OCI-LY3 (cell line): ENCODE data around the gene ADAMTS16.
A peak's percentile ranks its signal among the peaks of the same experiment; 100 is the strongest.

ENCODE experiments used
- H2AFZ ChIP-seq: fragments of 200-600, 300-600 bp; shearing (Covaris generic); 2 replicates; pipeline ENCODE4 v1.6.0; 2014; ENCODE audit warnings: antibody characterized with exemption, low read depth, low read length
- H3K27ac ChIP-seq: fragments of 200-600, 300-600 bp; sonication (generic); 2 replicates; pipeline ENCODE4 v1.5.1; 2014; ENCODE audit warnings: mild to moderate bottlenecking, low read length, moderate library complexity, mixed read lengths
- H3K27me3 ChIP-seq: fragments of 200-600, 300-600 bp; sonication (generic); 2 replicates; pipeline ENCODE4 v1.6.1; 2014; ENCODE audit warnings: low read depth, low read length, mixed read lengths
- H3K36me3 ChIP-seq: fragments of 200-600, 300-600 bp; sonication (generic); replicated peaks from 2 replicates; pipeline ENCODE3; 2014; ENCODE audit warnings: low read depth, low read length, mixed read lengths
- H3K4me1 ChIP-seq: fragments of 300-600, 200-600 bp; sonication (generic); 2 replicates; pipeline ENCODE4 v1.6.1; 2014; ENCODE audit warnings: low read length, mixed read lengths
- H3K4me2 ChIP-seq: fragments of 200-600, 300-600 bp; sonication (generic); 2 replicates; pipeline ENCODE4 v1.6.1; 2014; ENCODE audit warnings: low read length, mixed read lengths
- H3K4me3 ChIP-seq: fragments of 300-600, 200-600 bp; sonication (generic); 2 replicates; pipeline ENCODE4 v1.5.1; 2014; ENCODE audit warnings: antibody characterized with exemption, mild to moderate bottlenecking, low read length, moderate library complexity
- H3K79me2 ChIP-seq: fragments of 300-600, 200-600 bp; shearing (Covaris generic); 2 replicates; pipeline ENCODE4 v1.6.1; 2014; ENCODE audit warnings: mild to moderate bottlenecking, low read length, mixed read lengths
- H3K9ac ChIP-seq: fragments of 300-600, 200-600 bp; shearing (Covaris generic); 2 replicates; pipeline ENCODE4 v1.6.0; 2014; ENCODE audit warnings: mild to moderate bottlenecking, low read length, moderate library complexity
- H3K9me3 ChIP-seq: fragments of 200-600, 300-600 bp; shearing (Covaris generic); 2 replicates; pipeline ENCODE4 v1.6.1; 2014; ENCODE audit warnings: low read length, mixed read lengths; ENCODE audit not compliant: insufficient read depth
- H4K20me1 ChIP-seq: fragments of 200-600, 300-600 bp; sonication (generic); 2 replicates; pipeline ENCODE4 v1.6.1; 2016; ENCODE audit warnings: low read length, mixed read lengths; ENCODE audit not compliant: insufficient read depth
- CTCF ChIP-seq: fragments of 200-600, 300-600 bp; sonication (generic); IDR thresholded peaks from 2 replicates; pipeline ENCODE4 v1.5.1; 2014; ENCODE audit warnings: antibody characterized with exemption, low read length, low read depth
- EZH2phosphoT487 ChIP-seq: fragments of 200-600 bp; shearing (Covaris generic); IDR thresholded peaks from 2 replicates; pipeline ENCODE4 v1.6.1; 2018; ENCODE audit warnings: antibody characterized with exemption, mixed run types, low read depth

The ADAMTS16 gene

GRCh38 chr5:5155617-5156016 lies 15.5 kb downstream of the ADAMTS16 start:
- H3K4me3 ChIP-seq: no peak overlapping the region
- H2AFZ ChIP-seq: peak overlapping the region; percentile 15; the same call in 1 of the 2 replicates
- H3K27ac ChIP-seq: no peak overlapping the region
- no peak overlapping the region for H3K9ac ChIP-seq
- no peaks in the 10 kb centered on the region for H3K27me3 ChIP-seq
- H3K79me2 ChIP-seq: no peaks in the 10 kb centered on the region
- H4K20me1 ChIP-seq: no peaks in the 10 kb centered on the region
- H3K4me2 ChIP-seq: no peak overlapping the region
- peaks cover 5% of the 10 kb centered on the region; the same call in 1 of the 2 replicates for H3K4me1 ChIP-seq
- 0 out of 2 replicates have a peak, but pooled peaks cover 1% of the 10 kb centered on the region for H3K9me3 ChIP-seq
- no peak for TF ChIP-seq CTCF
- no peak for TF ChIP-seq EZH2phosphoT487
- H3K36me3 ChIP-seq: no peaks in the 10 kb centered on the region

- no peaks in the 10 kb centered on the region for H3K27me3 ChIP-seq
- H3K4me2 ChIP-seq: no peak overlapping the region
- no peaks in the 10 kb centered on the region for H3K36me3 ChIP-seq
- no peak for TF ChIP-seq EZH2phosphoT487
- no peak overlapping the region for H3K9ac ChIP-seq
- peaks cover 5% of the 10 kb centered on the region; the same call in 1 of the 2 replicates for H3K4me1 ChIP-seq
- H3K4me3 ChIP-seq: no peak overlapping the region
- no peak overlapping the region for H2AFZ ChIP-seq
- no peaks in the 10 kb centered on the region for H3K9me3 ChIP-seq
- no peak overlapping the region for H3K27ac ChIP-seq
- no peaks in the 10 kb centered on the region for H4K20me1 ChIP-seq
- H3K79me2 ChIP-seq: no peaks in the 10 kb centered on the region
These were observed 16.4 kb downstream of the ADAMTS16 start for GRCh38 chr5:5156471-5157082.

- Histone ChIP-seq H3K36me3 (no peaks in the 10 kb centered on the region), H3K79me2 (no peaks in the 10 kb centered on the region), H3K27me3 (no peaks in the 10 kb centered on the region), H2AFZ (no peak overlapping the region), H3K4me2 (no peak overlapping the region), H3K4me1 (no peaks in the 10 kb centered on the region), H3K9me3 (no peaks in the 10 kb centered on the region), H3K4me3 (no peak overlapping the region), H3K27ac (no peak overlapping the region), H3K9ac (no peak overlapping the region), H4K20me1 (no peaks in the 10 kb centered on the region)
- TF ChIP-seq CTCF (no peak), EZH2phosphoT487 (no peak)
These were observed 18.4 kb downstream of the ADAMTS16 start for GRCh38 chr5:5158472-5158895.

GRCh38 chr5:5159282-5160103 lies 19.4 kb downstream of the ADAMTS16 start:
- Histone ChIP-seq H3K9ac (no peak overlapping the region), H3K36me3 (no peaks in the 10 kb centered on the region), H3K79me2 (no peaks in the 10 kb centered on the region), H3K4me1 (no peaks in the 10 kb centered on the region), H3K9me3 (no peaks in the 10 kb centered on the region), H2AFZ (no peak overlapping the region), H3K27ac (no peak overlapping the region), H4K20me1 (no peaks in the 10 kb centered on the region), H3K27me3 (no peaks in the 10 kb centered on the region), H3K4me2 (no peak overlapping the region), H3K4me3 (no peak overlapping the region)
- no peak for TF ChIP-seq CTCF
- TF ChIP-seq EZH2phosphoT487: no peak
